Activated CD8-positive, alpha-beta T cell treated with anti-CD3 and anti-CD28 coated beads for 36 hours (primary cell): Measurements from ENCODE around the gene UGDH. TPM values are rescaled to one million over a fixed set of nuclear protein-coding genes. Genes with fewer than 3 reads are reported as not detected.
A peak's percentile ranks its signal among the peaks of the same experiment; 100 is the strongest.

Source experiments
- ATAC-seq: fragments of 200-7000 bp; cut with Tn5 transposase; one replicate; pipeline ENCODE4 v1.10.0; 2021; ENCODE audit warnings: mild to moderate bottlenecking, moderate library complexity
- CTCF ChIA-PET: fragments of 350-600 bp; sonication (Branson Sonifier 250); formaldehyde crosslinking; loops from one replicate; lab custom pipeline; 2021; ENCODE audit warnings: antibody characterized with exemption; lab: Charles Lee
- POLR2A ChIA-PET: fragments of 350-600 bp; sonication (Branson Sonifier 250); formaldehyde crosslinking; loops from one replicate; lab custom pipeline; 2021; ENCODE audit warnings: antibody characterized with exemption; lab: Charles Lee
- DNase-seq: peaks from one replicate; pipeline ENCODE4 v3.0.0-alpha.2; 2020
- H3K27ac Mint-ChIP-seq: one replicate; pipeline ENCODE4 v1.8.0; 2021; ENCODE audit warnings: mild to moderate bottlenecking, mixed read lengths
- H3K27me3 Mint-ChIP-seq: one replicate; pipeline ENCODE4 v1.8.0; 2021; ENCODE audit warnings: mixed read lengths
- H3K36me3 Mint-ChIP-seq: one replicate; pipeline ENCODE4 v1.8.0; 2021; ENCODE audit warnings: low read depth, mixed read lengths
- H3K4me1 Mint-ChIP-seq: one replicate; pipeline ENCODE4 v1.8.0; 2021; ENCODE audit warnings: low read depth, mixed read lengths
- H3K4me3 Mint-ChIP-seq: one replicate; pipeline ENCODE4 v1.8.0; 2021; ENCODE audit warnings: mild to moderate bottlenecking, moderate library complexity, mixed read lengths
- H3K9me3 Mint-ChIP-seq: one replicate; pipeline ENCODE4 v1.8.0; 2021; ENCODE audit warnings: mixed read lengths
- intact Hi-C: fragments of 100-400 bp; cut with micrococcal nuclease; formaldehyde crosslinking; loops from one replicate; pipeline ENCODE4 v1.10.0; 2022
- total RNA-seq, 2 experiments: library from RNA; stranded (reverse); gene quantifications; one replicate each; pipeline ENCODE4 v1.2.3, GENCODE V29; 2021
- TF ChIP-seq, protein P1 (sequence below): fragments of 200-600 bp; IDR thresholded peaks from one replicate; pipeline ENCODE4 v1.8.0; 2022; ENCODE audit warnings: antibody characterized with exemption, mild to moderate bottlenecking

The UGDH gene
- total RNA-seq, 2 experiments from 2014 or later: 14.6 to 16.7 TPM

DNA sequence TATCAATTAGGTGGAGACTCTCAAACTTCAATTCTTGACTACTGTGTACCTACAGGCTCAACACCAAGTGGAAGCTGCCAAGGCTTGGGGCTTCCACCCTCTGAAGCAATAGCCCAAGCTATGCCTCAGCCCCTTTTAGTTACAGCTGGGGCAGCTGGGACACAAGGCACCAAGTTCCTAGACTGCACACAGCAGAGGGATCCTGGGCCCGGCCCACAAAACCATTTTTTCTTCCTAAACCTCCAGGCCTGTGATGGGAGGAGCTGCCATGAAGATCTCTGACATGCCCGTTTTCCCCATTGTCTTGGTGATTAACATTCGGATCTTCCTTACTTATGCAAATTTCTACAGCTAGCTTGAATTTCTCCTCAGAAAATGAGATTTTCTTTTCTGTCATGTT, 3.4 kb upstream of the UGDH start:
- H3K4me3 Mint-ChIP-seq: no peak overlapping the region
- TF ChIP-seq, protein P1, sequence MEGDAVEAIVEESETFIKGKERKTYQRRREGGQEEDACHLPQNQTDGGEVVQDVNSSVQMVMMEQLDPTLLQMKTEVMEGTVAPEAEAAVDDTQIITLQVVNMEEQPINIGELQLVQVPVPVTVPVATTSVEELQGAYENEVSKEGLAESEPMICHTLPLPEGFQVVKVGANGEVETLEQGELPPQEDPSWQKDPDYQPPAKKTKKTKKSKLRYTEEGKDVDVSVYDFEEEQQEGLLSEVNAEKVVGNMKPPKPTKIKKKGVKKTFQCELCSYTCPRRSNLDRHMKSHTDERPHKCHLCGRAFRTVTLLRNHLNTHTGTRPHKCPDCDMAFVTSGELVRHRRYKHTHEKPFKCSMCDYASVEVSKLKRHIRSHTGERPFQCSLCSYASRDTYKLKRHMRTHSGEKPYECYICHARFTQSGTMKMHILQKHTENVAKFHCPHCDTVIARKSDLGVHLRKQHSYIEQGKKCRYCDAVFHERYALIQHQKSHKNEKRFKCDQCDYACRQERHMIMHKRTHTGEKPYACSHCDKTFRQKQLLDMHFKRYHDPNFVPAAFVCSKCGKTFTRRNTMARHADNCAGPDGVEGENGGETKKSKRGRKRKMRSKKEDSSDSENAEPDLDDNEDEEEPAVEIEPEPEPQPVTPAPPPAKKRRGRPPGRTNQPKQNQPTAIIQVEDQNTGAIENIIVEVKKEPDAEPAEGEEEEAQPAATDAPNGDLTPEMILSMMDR: no peak
- H3K27ac Mint-ChIP-seq: no peak overlapping the region
- DNase-seq (no peak), ATAC-seq (no peak)
- peaks cover 37% of the 10 kb centered on the region for H3K36me3 Mint-ChIP-seq
- H3K4me1 Mint-ChIP-seq: peaks cover 13% of the 10 kb centered on the region
- ChIA-PET CTCF (no interaction called here), POLR2A (no interaction called here)
- peaks cover 24% of the 10 kb centered on the region for H3K9me3 Mint-ChIP-seq
- intact Hi-C loops: no loop called here
- H3K27me3 Mint-ChIP-seq: no peaks in the 10 kb centered on the region

- intact Hi-C loops: loop anchor here (5.0 kb wide), 1 partner anchor 108 kb away; the partner anchor contains the start of gene SMIM14
- no peaks in the 10 kb centered on the region for H3K27me3 Mint-ChIP-seq
- TF ChIP-seq, protein P1: no peak
- no peak overlapping the region for H3K4me3 Mint-ChIP-seq
- POLR2A ChIA-PET: no interaction called here
- peaks cover 24% of the 10 kb centered on the region for H3K9me3 Mint-ChIP-seq
- H3K4me1 Mint-ChIP-seq: peaks cover 17% of the 10 kb centered on the region
- H3K27ac Mint-ChIP-seq: no peak overlapping the region
- CTCF ChIA-PET: interaction anchor here (1.2 kb wide), 1 partner anchor 32 kb away, joined by 3 read pairs; no protein-coding TSS in a partner anchor
- DNase-seq: no peak
- no peak for ATAC-seq
- peaks cover 34% of the 10 kb centered on the region for H3K36me3 Mint-ChIP-seq
Observed at GRCh38 chr4:39529534-39529933, 2.3 kb upstream of the UGDH start.

- H3K27ac Mint-ChIP-seq: peak overlapping the region; percentile 54
- peaks cover 17% of the 10 kb centered on the region for H3K4me1 Mint-ChIP-seq
- H3K4me3 Mint-ChIP-seq: peak overlapping the region; percentile 85
- intact Hi-C loops: loop anchor here (5.0 kb wide), 1 partner anchor 109 kb away; the partner anchor contains the start of gene SMIM14
- ATAC-seq: no peak
- POLR2A ChIA-PET: interaction anchor here (0.9 to 1.4 kb wide), 2 partner anchors 32 to 169 kb away, joined by 3 read pairs; partner anchors contain the start of gene UBE2K
- H3K27me3 Mint-ChIP-seq: no peaks in the 10 kb centered on the region
- TF ChIP-seq, protein P1: no peak
- CTCF ChIA-PET: no interaction called here
- no peak for DNase-seq
- peaks cover 24% of the 10 kb centered on the region for H3K9me3 Mint-ChIP-seq
- H3K36me3 Mint-ChIP-seq: peaks cover 30% of the 10 kb centered on the region
Observed at GRCh38 chr4:39528061-39528465, 824 bp upstream of the UGDH start.

DNA sequence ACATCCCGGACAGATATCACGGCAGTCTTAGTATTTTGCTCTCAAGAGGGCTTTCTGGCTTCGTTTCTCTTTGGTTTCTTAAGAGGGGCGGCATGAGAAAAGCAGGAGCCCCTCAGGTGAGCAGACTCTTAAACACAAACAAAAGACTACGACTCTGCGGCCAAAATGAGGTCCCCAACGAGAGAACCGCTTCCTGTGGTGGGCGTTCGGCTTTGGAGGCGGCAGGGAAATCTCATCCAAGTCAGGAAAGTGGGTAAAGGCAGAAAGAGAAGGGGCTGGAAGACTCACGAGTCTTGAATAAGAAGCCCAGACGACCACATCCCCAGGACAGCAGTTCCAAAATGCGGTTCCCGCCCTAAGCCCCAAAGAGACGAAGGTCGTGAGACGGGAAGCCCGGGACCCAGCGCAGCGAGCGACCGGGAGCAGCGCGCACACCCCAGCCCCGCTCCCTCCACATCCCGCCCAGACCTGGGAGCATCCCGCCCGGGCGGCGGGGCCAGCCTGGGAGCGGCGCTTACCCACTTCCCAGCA, 409 bp downstream of the UGDH start:
- H3K27me3 Mint-ChIP-seq: no peaks in the 10 kb centered on the region
- peak; percentile 14 for ATAC-seq

More for the DNA sequence above, 409 bp downstream of the UGDH start:
- intact Hi-C loops: loop anchor here (5.0 kb wide), 1 partner anchor 110 kb away; the partner anchor contains the start of gene SMIM14
- POLR2A ChIA-PET: interaction anchor here (0.5 to 1.5 kb wide), 6 partner anchors 12 to 531 kb away, joined by 3 to 6 read pairs (median 3); partner anchors contain the start of genes SMIM14 and UBE2K
- Mint-ChIP-seq H3K4me3 (peak overlapping the region; percentile 85), H3K27ac (peak overlapping the region; percentile 84), H3K36me3 (peaks cover 18% of the 10 kb centered on the region), H3K9me3 (peaks cover 16% of the 10 kb centered on the region), H3K4me1 (peaks cover 17% of the 10 kb centered on the region)
- CTCF ChIA-PET: interaction anchor here (0.6 to 1.4 kb wide), 3 partner anchors 57 to 111 kb away, joined by 3 to 4 read pairs (median 3); no protein-coding TSS in a partner anchor
- DNase-seq: peak; percentile 65
- TF ChIP-seq, protein P1: no peak
